ENCODE measurements around the gene VAX1. TPM values are rescaled to one million over a fixed set of nuclear protein-coding genes. Genes with fewer than 3 reads are reported as not detected.

Gene VAX1
- total RNA-seq, 1 experiment from 2014 or later, result 74.4 TPM

DNA sequence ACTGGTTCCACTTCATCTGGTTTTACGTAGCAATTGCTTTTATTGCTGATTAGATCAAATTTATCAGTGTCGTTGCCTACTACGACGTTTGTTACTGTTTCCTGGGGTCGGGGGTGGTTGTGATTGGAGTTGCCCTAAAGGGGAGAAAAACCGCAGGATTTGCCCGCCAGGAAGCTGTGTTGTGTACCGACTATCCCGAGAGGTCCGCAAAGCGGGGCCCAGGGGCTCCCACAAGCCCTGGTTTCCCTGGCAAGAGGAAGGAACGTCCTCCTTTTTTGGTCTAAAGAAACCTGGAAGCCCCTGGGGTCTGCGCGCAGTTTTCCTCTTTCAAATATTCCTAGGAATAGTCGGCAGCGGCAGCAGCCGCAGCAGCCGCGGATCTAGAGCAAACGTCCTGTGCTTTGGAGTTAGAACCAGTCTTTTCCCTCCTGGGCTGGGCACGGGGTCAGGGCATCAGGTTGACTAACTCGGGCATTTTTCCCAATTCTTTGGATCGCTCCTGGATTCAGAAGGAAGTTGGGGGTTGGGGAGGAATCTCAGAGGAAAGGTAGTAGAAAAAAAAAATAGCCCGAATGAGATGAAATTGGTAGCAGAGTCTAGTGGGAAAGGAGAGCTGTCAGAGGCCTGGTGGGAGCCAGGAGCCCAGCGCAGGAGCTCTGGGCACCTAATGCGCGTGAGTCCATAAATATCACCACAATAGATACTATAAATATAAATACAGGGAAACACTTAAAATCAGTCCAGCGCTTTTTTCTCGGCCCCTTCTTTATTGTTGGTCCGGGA, 4.6 kb downstream of the VAX1 start:
- ChIA-PET CTCF (interaction anchor here (0.7 to 1.6 kb wide), 2 partner anchors 33 to 35 kb away, joined by 3 to 14 read pairs; no protein-coding TSS in a partner anchor), POLR2A (ENCODE audit: low non-redundant PET) (interaction anchor here (1.0 kb wide), 1 partner anchor 40 kb away, joined by 3 read pairs; no protein-coding TSS in a partner anchor)
- TSS peak; percentile 1 for BruUV-seq (replicated peaks)
- peak; percentile 49 for DNase-seq (ENCODE audit: low spot score)
- peaks cover 77% of the 10 kb centered on the region for H3K36me3 ChIP-seq (ENCODE audit: insufficient read depth, low read length, poor library complexity, severe bottlenecking)
- peak overlapping the region; percentile 39 for H3K4me3 ChIP-seq (ENCODE audit: low read depth, low read length, poor library complexity, severe bottlenecking)
- H3K9me3 ChIP-seq (ENCODE audit: low read depth, low read length, poor library complexity, severe bottlenecking), result no peaks in the 10 kb centered on the region
- H3K27me3 ChIP-seq (replicated peaks; ENCODE audit: insufficient read depth, low read depth, low read length, poor library complexity), result no peaks in the 10 kb centered on the region
- H3K27ac ChIP-seq (ENCODE audit: low read depth, low read length, poor library complexity, severe bottlenecking), result peak overlapping the region; percentile 100
- intact Hi-C loops (cut with micrococcal nuclease; ENCODE audit: unreplicated experiment), result loop anchor here (1.0 to 5.0 kb wide), 2 partner anchors 43 to 61 kb away; no protein-coding TSS in a partner anchor
- peaks cover 71% of the 10 kb centered on the region for H3K4me1 ChIP-seq (ENCODE audit: insufficient read depth, low read length, poor library complexity, severe bottlenecking)
- TF ChIP-seq CTCF (conservative IDR thresholded peaks at IDR 0.05; ENCODE audit: low read depth, low read length), result no peak
- TF ChIP-seq EZH2 (IDR thresholded peaks at IDR 0.05; ENCODE audit: borderline replicate concordance, low read depth, low read length, poor library complexity, severe bottlenecking), result no peak

DNA sequence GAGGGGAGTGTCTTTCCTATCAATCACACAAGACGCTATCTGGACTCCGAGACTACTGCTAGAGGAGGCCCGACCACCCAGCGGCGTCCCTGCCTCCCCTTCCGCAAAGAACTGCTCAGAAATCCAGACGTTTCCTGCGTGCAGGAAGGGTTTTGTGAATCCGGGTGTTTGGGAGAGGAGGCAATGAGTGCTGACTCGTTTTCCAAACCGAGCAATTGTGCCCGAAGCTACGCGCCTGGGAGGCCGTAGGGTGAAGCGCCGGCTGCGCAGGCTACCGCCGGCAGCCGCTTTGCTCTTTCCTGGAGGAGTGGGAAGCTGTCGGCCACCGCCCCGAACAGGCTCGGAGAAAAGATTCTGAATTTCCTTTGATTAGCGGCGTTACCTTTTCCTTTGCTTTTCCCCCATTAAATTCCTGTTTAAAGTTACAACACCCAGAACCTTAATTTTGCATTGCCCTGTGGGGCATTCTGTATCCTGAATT, 5.3 kb downstream of the VAX1 start:
- POLR2A ChIA-PET (ENCODE audit: low non-redundant PET), result no interaction called here
- Histone ChIP-seq H3K36me3 (ENCODE audit: insufficient read depth, low read length, poor library complexity, severe bottlenecking) (peaks cover 77% of the 10 kb centered on the region), H3K4me1 (ENCODE audit: insufficient read depth, low read length, poor library complexity, severe bottlenecking) (peaks cover 73% of the 10 kb centered on the region), H3K4me3 (ENCODE audit: low read depth, low read length, poor library complexity, severe bottlenecking) (peak overlapping the region; percentile 39), H3K27ac (ENCODE audit: low read depth, low read length, poor library complexity, severe bottlenecking) (peak overlapping the region; percentile 100), H3K9me3 (ENCODE audit: low read depth, low read length, poor library complexity, severe bottlenecking) (no peaks in the 10 kb centered on the region), H3K27me3 (replicated peaks; ENCODE audit: insufficient read depth, low read depth, low read length, poor library complexity) (no peaks in the 10 kb centered on the region)
- TSS peak; percentile 20 for BruUV-seq (replicated peaks)
- intact Hi-C loops (cut with micrococcal nuclease; ENCODE audit: unreplicated experiment), result loop anchor here (5.0 kb wide), 1 partner anchor 60 kb away; no protein-coding TSS in a partner anchor
- DNase-seq (ENCODE audit: low spot score), result peak; percentile 67
- CTCF ChIA-PET, result no interaction called here
- TF ChIP-seq EZH2 (IDR thresholded peaks at IDR 0.05; ENCODE audit: borderline replicate concordance, low read depth, low read length, poor library complexity, severe bottlenecking) (no peak), CTCF (conservative IDR thresholded peaks at IDR 0.05; ENCODE audit: low read depth, low read length) (no peak)

- no peak for TF ChIP-seq CTCF (conservative IDR thresholded peaks at IDR 0.05; ENCODE audit: low read depth, low read length)
- TF ChIP-seq EZH2 (IDR thresholded peaks at IDR 0.05; ENCODE audit: borderline replicate concordance, low read depth, low read length, poor library complexity, severe bottlenecking), result no peak
- H3K36me3 ChIP-seq (ENCODE audit: insufficient read depth, low read length, poor library complexity, severe bottlenecking), result peaks cover 75% of the 10 kb centered on the region
- H3K4me1 ChIP-seq (ENCODE audit: insufficient read depth, low read length, poor library complexity, severe bottlenecking), result peaks cover 75% of the 10 kb centered on the region
- POLR2A ChIA-PET (ENCODE audit: low non-redundant PET), result interaction anchor here (0.6 kb wide), 1 partner anchor 31 kb away, joined by 4 read pairs; no protein-coding TSS in a partner anchor
- H3K9me3 ChIP-seq (ENCODE audit: low read depth, low read length, poor library complexity, severe bottlenecking), result no peaks in the 10 kb centered on the region
- H3K27me3 ChIP-seq (replicated peaks; ENCODE audit: insufficient read depth, low read depth, low read length, poor library complexity), result no peaks in the 10 kb centered on the region
- no TSS peak for BruUV-seq (replicated peaks)
- peak; percentile 76 for DNase-seq (ENCODE audit: low spot score)
- CTCF ChIA-PET, result interaction anchor here (0.7 kb wide), 1 partner anchor 43 kb away, joined by 3 read pairs; no protein-coding TSS in a partner anchor
- H3K4me3 ChIP-seq (ENCODE audit: low read depth, low read length, poor library complexity, severe bottlenecking), result peak overlapping the region; percentile 39
- H3K27ac ChIP-seq (ENCODE audit: low read depth, low read length, poor library complexity, severe bottlenecking), result peak overlapping the region; percentile 100
- intact Hi-C loops (cut with micrococcal nuclease; ENCODE audit: unreplicated experiment), result loop anchor here (5.0 kb wide), 1 partner anchor 59 kb away; no protein-coding TSS in a partner anchor
Measured at GRCh38 chr10:117131376-117132327, 6.4 kb downstream of the VAX1 start.

Measured in A673 (cell line).